Measurements from ENCODE around the gene CCDC27.
"Not testable (repeated sequence)": the region's sequence is repeated elsewhere in the genome, so short reads cannot be mapped to it uniquely, and the experiment has no call there.

The CCDC27 gene

GRCh38 chr1:3800795-3801194 is 48.5 kb downstream of the CCDC27 start:
- not testable (repeated sequence) for DNase-seq

GRCh38 chr1:3803905-3804626 is 51.8 kb downstream of the CCDC27 start:
- DNase-seq, result no peak

GRCh38 chr1:3804627-3804944 is 52.3 kb downstream of the CCDC27 start:
- not testable (repeated sequence) for DNase-seq

GRCh38 chr1:3805038-3805437 is 52.8 kb downstream of the CCDC27 start:
- DNase-seq, result no peak

- DNase-seq, result no peak
These were observed 55.5 kb downstream of the CCDC27 start for GRCh38 chr1:3807769-3808168.

- no peak for DNase-seq
These were observed 57.4 kb downstream of the CCDC27 start for GRCh38 chr1:3809680-3810079.

GRCh38 chr1:3810149-3810761 is 58.0 kb downstream of the CCDC27 start:
- not testable (repeated sequence) for DNase-seq

GRCh38 chr1:3811595-3811911 is 59.3 kb downstream of the CCDC27 start:
- no peak for DNase-seq

GRCh38 chr1:3814065-3814464 is 61.8 kb downstream of the CCDC27 start:
- peak; percentile 1 for DNase-seq

- peak; percentile 0 for DNase-seq
These were observed 62.7 kb downstream of the CCDC27 start for GRCh38 chr1:3814771-3815561.

- DNase-seq, result no peak
These were observed 64.3 kb downstream of the CCDC27 start for GRCh38 chr1:3816331-3817137.

- DNase-seq, result no peak
These were observed 65.0 kb downstream of the CCDC27 start for GRCh38 chr1:3817138-3817740.

- DNase-seq, result no peak
These were observed 65.8 kb downstream of the CCDC27 start for GRCh38 chr1:3817821-3818597.

- DNase-seq, result no peak
These were observed 67.5 kb downstream of the CCDC27 start for GRCh38 chr1:3819771-3820200.

- DNase-seq, result no peak
These were observed 68.1 kb downstream of the CCDC27 start for GRCh38 chr1:3820316-3820715.

- no peak for DNase-seq
These were observed 68.8 kb downstream of the CCDC27 start for GRCh38 chr1:3821004-3821403.

Data from CD4-positive, alpha-beta T cell treated with Interleukin-15 for 1 hour (primary cell).